Neural progenitor cell (in vitro differentiated cells): ENCODE results near the gene FOXN3. TPM values are rescaled to one million over a fixed set of nuclear protein-coding genes. Genes with fewer than 3 reads are reported as not detected.

ENCODE experiments used
- DNase-seq: peaks from one replicate; pipeline ENCODE4 v3.0.0-alpha.2; 2016; ENCODE audit warnings: low spot score
- H2AFZ ChIP-seq: fragments of 200-600 bp; sonication (generic); replicated peaks from 2 replicates; pipeline ENCODE4 v1.6.1; 2016; ENCODE audit warnings: antibody characterized with exemption
- H3F3A ChIP-seq: fragments of 200-600 bp; sonication (generic); 2 replicates; pipeline ENCODE4 v1.6.1; 2016; ENCODE audit warnings: antibody characterized with exemption, low read depth
- H3K27ac ChIP-seq: fragments of 200-600 bp; sonication (generic); 2 replicates; pipeline ENCODE4 v1.5.1; 2016; ENCODE audit warnings: mild to moderate bottlenecking
- H3K27me3 ChIP-seq: fragments of 200-600 bp; sonication (generic); 2 replicates; pipeline ENCODE4 v1.6.1; 2016; ENCODE audit warnings: mild to moderate bottlenecking, moderate library complexity
- H3K36me3 ChIP-seq: fragments of 200-600 bp; sonication (generic); 2 replicates; pipeline ENCODE4 v1.5.1; 2016
- H3K4me1 ChIP-seq: fragments of 200-600 bp; sonication (generic); 2 replicates; pipeline ENCODE4 v1.6.1; 2016; ENCODE audit warnings: mixed run types
- H3K4me2 ChIP-seq: fragments of 200-600 bp; sonication (generic); 2 replicates; pipeline ENCODE4 v1.6.1; 2016
- H3K4me3 ChIP-seq: fragments of 200-600 bp; sonication (generic); 2 replicates; pipeline ENCODE4 v1.5.1; 2016
- H3K79me2 ChIP-seq: fragments of 200-600 bp; sonication (generic); 2 replicates; pipeline ENCODE4 v1.6.1; 2016; ENCODE audit warnings: low read depth
- H3K9ac ChIP-seq: fragments of 200-600 bp; sonication (generic); 2 replicates; pipeline ENCODE4 v1.6.1; 2016
- H3K9me3 ChIP-seq: fragments of 200-600 bp; sonication (generic); 2 replicates; pipeline ENCODE4 v1.5.1; 2016; ENCODE audit warnings: low read depth
- H4K20me1 ChIP-seq: fragments of 200-600 bp; sonication (generic); 2 replicates; pipeline ENCODE4 v1.6.1; 2016; ENCODE audit warnings: low read depth
- H3K27ac Mint-ChIP-seq: 3 replicates; pipeline ENCODE4 v1.8.0; 2021; ENCODE audit warnings: mixed read lengths
- H3K27me3 Mint-ChIP-seq: 2 replicates; pipeline ENCODE4 v1.8.0; 2022; ENCODE audit warnings: low read depth, mild to moderate bottlenecking, inconsistent platforms, moderate library complexity, mixed read lengths; ENCODE audit not compliant: insufficient read depth
- H3K36me3 Mint-ChIP-seq: 3 replicates; pipeline ENCODE4 v1.8.0; 2021; ENCODE audit warnings: mixed read lengths
- H3K4me1 Mint-ChIP-seq: 3 replicates; pipeline ENCODE4 v1.8.0; 2021; ENCODE audit warnings: mixed read lengths
- H3K4me3 Mint-ChIP-seq: 3 replicates; pipeline ENCODE4 v1.8.0; 2021; ENCODE audit warnings: mild to moderate bottlenecking, moderate library complexity, mixed read lengths
- H3K9me3 Mint-ChIP-seq: 3 replicates; pipeline ENCODE4 v1.8.0; 2020; ENCODE audit warnings: mixed read lengths
- EZH2 ChIP-seq: fragments of 200-600 bp; sonication (generic); IDR thresholded peaks from 2 replicates; pipeline ENCODE4 v1.6.1; 2017; ENCODE audit warnings: antibody characterized with exemption, mild to moderate bottlenecking, moderate library complexity
- EZH2phosphoT487 ChIP-seq: fragments of 200-600 bp; sonication (generic); IDR thresholded peaks from 2 replicates; pipeline ENCODE4 v1.6.1; 2017; ENCODE audit warnings: antibody characterized with exemption
- total RNA-seq: library from RNA; depleted of rRNA; stranded (reverse); fragments of >200 nt; gene quantifications from 2 replicates; pipeline ENCODE4 v1.2.3, GENCODE V29; 2015; ENCODE audit warnings: low replicate concordance
- TF ChIP-seq, protein P1 (sequence below): fragments of 200-600 bp; sonication (generic); IDR thresholded peaks from 2 replicates; pipeline ENCODE4 v1.5.1; 2017; ENCODE audit warnings: antibody characterized with exemption, mild to moderate bottlenecking

Gene FOXN3
- total RNA-seq, 1 donor from 2014 or later, result 39.5 TPM

DNA sequence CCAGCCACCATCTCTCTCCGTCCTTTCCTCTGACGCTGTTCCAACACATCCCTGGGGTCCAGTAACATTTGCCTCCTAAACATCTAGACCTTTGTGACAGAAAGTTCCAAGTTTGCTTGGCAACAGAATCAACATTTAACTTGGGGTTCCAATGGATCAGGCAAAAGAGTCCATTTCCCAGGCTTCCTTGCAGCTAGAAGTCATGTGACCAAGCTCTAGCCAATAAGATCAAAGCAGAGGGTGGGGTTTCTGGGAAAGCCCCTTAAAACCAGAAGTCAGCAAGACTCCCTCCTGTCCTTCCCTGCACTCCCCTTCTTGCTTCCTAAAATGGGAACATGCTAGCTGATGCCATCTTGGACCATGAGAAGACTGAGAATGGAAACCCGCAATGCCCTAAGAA lies 14.7 kb downstream of the FOXN3 start:
- Histone ChIP-seq H4K20me1 (peaks cover 78% of the 10 kb centered on the region), H3K9me3 (no peaks in the 10 kb centered on the region)
- peaks cover 17% of the 10 kb centered on the region for H3K36me3 Mint-ChIP-seq

DNA sequence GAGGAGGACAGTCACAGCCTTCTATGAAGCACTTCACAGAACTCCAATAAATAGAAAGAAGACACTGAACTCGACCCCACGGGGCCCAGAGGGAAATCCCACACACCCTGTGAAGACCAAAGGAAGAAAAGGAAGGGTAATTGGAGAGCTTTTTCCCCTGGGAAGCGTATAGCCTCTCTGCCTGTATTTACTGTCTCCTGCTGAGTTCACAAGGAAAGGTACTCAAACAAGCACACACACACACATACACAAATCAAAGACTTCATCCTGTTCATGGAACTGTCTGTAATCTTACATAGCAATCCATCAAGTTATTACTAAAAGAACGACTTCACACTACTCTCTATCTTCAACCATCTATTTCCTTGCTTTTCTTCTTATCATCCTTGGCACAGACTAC lies 15.3 kb downstream of the FOXN3 start:
- H3K4me2 ChIP-seq, result no peak overlapping the region
- no peak overlapping the region for H3K27ac ChIP-seq

More for the DNA sequence above, 14.7 kb downstream of the FOXN3 start:
- Mint-ChIP-seq H3K4me1 (peaks cover 48% of the 10 kb centered on the region), H3K27ac (no peak overlapping the region), H3K27me3 (peaks cover 10% of the 10 kb centered on the region), H3K4me3 (no peak overlapping the region), H3K9me3 (no peaks in the 10 kb centered on the region)
- Histone ChIP-seq H3K36me3 (no peaks in the 10 kb centered on the region), H2AFZ (no peak overlapping the region), H3K4me3 (no peak overlapping the region), H3F3A (no peaks in the 10 kb centered on the region), H3K79me2 (peaks cover 100% of the 10 kb centered on the region), H3K9ac (no peak overlapping the region), H3K4me1 (peaks cover 14% of the 10 kb centered on the region), H3K4me2 (no peak overlapping the region), H3K27ac (peak overlapping the region; percentile 9), H3K27me3 (no peaks in the 10 kb centered on the region)
- no peak for DNase-seq
- no peak for TF ChIP-seq EZH2

DNA sequence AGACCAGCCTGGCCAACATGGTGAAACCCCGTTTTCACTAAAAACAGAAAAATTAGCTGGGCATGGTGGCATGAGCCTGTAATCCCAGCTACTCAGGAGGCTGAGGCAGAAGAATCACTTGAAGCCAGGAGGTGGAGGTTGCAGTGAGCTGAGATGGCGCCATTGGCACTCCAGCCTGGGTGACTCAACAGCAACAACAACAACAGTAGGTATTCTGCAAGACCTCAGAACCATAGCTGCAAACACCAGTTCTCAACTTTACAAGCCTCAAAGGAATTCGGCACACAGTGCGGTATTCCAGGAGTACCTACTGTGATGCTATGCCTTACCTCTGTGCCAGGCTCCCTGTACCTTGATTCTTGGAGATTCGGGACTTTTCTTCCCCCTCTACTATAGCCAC lies 15.8 kb downstream of the FOXN3 start:
- no peaks in the 10 kb centered on the region for H3K9me3 Mint-ChIP-seq
- Histone ChIP-seq H3F3A (no peaks in the 10 kb centered on the region), H2AFZ (no peak overlapping the region), H3K9ac (no peak overlapping the region), H3K79me2 (peaks cover 100% of the 10 kb centered on the region), H3K27me3 (no peaks in the 10 kb centered on the region), H3K4me1 (peaks cover 14% of the 10 kb centered on the region), H3K4me2 (no peak overlapping the region), H4K20me1 (peaks cover 76% of the 10 kb centered on the region), H3K4me3 (no peak overlapping the region), H3K27ac (no peak overlapping the region), H3K36me3 (no peaks in the 10 kb centered on the region), H3K9me3 (no peaks in the 10 kb centered on the region)
- peaks cover 10% of the 10 kb centered on the region for H3K27me3 Mint-ChIP-seq
- peak overlapping the region; percentile 23 for H3K27ac Mint-ChIP-seq
- peaks cover 17% of the 10 kb centered on the region for H3K36me3 Mint-ChIP-seq
- H3K4me3 Mint-ChIP-seq, result no peak overlapping the region
- DNase-seq, result no peak
- peaks cover 49% of the 10 kb centered on the region for H3K4me1 Mint-ChIP-seq
- no peak for TF ChIP-seq EZH2
- no peak for TF ChIP-seq EZH2phosphoT487
- TF ChIP-seq, protein P1, sequence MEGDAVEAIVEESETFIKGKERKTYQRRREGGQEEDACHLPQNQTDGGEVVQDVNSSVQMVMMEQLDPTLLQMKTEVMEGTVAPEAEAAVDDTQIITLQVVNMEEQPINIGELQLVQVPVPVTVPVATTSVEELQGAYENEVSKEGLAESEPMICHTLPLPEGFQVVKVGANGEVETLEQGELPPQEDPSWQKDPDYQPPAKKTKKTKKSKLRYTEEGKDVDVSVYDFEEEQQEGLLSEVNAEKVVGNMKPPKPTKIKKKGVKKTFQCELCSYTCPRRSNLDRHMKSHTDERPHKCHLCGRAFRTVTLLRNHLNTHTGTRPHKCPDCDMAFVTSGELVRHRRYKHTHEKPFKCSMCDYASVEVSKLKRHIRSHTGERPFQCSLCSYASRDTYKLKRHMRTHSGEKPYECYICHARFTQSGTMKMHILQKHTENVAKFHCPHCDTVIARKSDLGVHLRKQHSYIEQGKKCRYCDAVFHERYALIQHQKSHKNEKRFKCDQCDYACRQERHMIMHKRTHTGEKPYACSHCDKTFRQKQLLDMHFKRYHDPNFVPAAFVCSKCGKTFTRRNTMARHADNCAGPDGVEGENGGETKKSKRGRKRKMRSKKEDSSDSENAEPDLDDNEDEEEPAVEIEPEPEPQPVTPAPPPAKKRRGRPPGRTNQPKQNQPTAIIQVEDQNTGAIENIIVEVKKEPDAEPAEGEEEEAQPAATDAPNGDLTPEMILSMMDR, result no peak

More for the DNA sequence above, 15.3 kb downstream of the FOXN3 start:
- Mint-ChIP-seq H3K9me3 (no peaks in the 10 kb centered on the region), H3K36me3 (peaks cover 17% of the 10 kb centered on the region), H3K27ac (peak overlapping the region; percentile 23), H3K4me3 (no peak overlapping the region), H3K4me1 (peaks cover 48% of the 10 kb centered on the region), H3K27me3 (peaks cover 10% of the 10 kb centered on the region)
- no peaks in the 10 kb centered on the region for H3F3A ChIP-seq
- H4K20me1 ChIP-seq, result peaks cover 76% of the 10 kb centered on the region
- no peak overlapping the region for H3K9ac ChIP-seq
- no peaks in the 10 kb centered on the region for H3K9me3 ChIP-seq
- H2AFZ ChIP-seq, result no peak overlapping the region
- no peak for DNase-seq
- peaks cover 100% of the 10 kb centered on the region for H3K79me2 ChIP-seq
- TF ChIP-seq, protein P1, result no peak
- TF ChIP-seq EZH2 (no peak), EZH2phosphoT487 (no peak)
- H3K4me3 ChIP-seq, result no peak overlapping the region
- no peaks in the 10 kb centered on the region for H3K36me3 ChIP-seq
- no peaks in the 10 kb centered on the region for H3K27me3 ChIP-seq
- H3K4me1 ChIP-seq, result peaks cover 14% of the 10 kb centered on the region

DNA sequence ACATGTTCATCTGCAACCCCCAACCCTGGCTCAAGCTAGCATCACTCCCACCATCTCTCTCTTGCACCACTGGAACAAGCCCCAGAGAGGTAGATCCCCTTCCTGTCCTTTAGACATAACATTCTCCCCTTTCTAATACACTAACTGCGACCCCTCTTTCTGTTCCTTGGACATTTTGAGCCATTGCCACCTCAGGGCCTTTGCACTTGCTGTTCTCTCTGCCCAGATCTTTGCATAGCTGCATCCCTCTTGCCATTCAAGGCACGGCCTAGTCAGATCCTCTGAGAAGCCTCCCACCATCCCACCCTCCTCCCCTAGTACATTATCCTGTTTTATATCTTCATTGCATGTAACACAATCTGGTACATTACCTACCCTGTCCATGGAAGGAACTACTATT lies 16.5 kb downstream of the FOXN3 start:
- Mint-ChIP-seq H3K9me3 (no peaks in the 10 kb centered on the region), H3K36me3 (peaks cover 17% of the 10 kb centered on the region), H3K4me1 (peaks cover 56% of the 10 kb centered on the region), H3K27me3 (peaks cover 10% of the 10 kb centered on the region), H3K4me3 (no peak overlapping the region), H3K27ac (peak overlapping the region; percentile 94)
- H3K4me1 ChIP-seq, result peaks cover 14% of the 10 kb centered on the region
- no peak overlapping the region for H3K4me2 ChIP-seq
- no peak for DNase-seq
- H3K9ac ChIP-seq, result no peak overlapping the region
- peaks cover 100% of the 10 kb centered on the region for H3K79me2 ChIP-seq
- no peaks in the 10 kb centered on the region for H3K9me3 ChIP-seq
- H2AFZ ChIP-seq, result no peak overlapping the region
- no peak overlapping the region for H3K27ac ChIP-seq
- TF ChIP-seq EZH2, result no peak
- TF ChIP-seq, protein P1, result no peak
- no peak for TF ChIP-seq EZH2phosphoT487
- H4K20me1 ChIP-seq, result peaks cover 78% of the 10 kb centered on the region
- H3K27me3 ChIP-seq, result no peaks in the 10 kb centered on the region
- H3K36me3 ChIP-seq, result no peaks in the 10 kb centered on the region
- no peaks in the 10 kb centered on the region for H3F3A ChIP-seq
- no peak overlapping the region for H3K4me3 ChIP-seq
